HEK293T (cell line): ENCODE measurements around the gene LRP4.
"Not testable (repeated sequence)": the region's sequence is repeated elsewhere in the genome, so short reads cannot be mapped to it uniquely, and the experiment has no call there.

Experiments used
- CTCF ChIA-PET: fragments of 350-600 bp; formaldehyde crosslinking; extraction: SDS; loops from one replicate; lab custom pipeline; 2021; ENCODE audit warnings: antibody characterized with exemption, inconsistent platforms; lab: Yijun Ruan, JAX
- POLR2A ChIA-PET: fragments of 350-600 bp; formaldehyde crosslinking; extraction: SDS; loops from one replicate; lab custom pipeline; 2020; ENCODE audit warnings: antibody characterized with exemption, inconsistent platforms; lab: Yijun Ruan, JAX
- DNase-seq: peaks from one replicate; pipeline ENCODE4 v3.0.0; 2012; ENCODE audit warnings: mixed read lengths; ENCODE audit errors: extremely low spot score
- ARNT ChIP-seq: fragments of 450-650 bp; IDR thresholded peaks from 2 replicates; pipeline ENCODE4 v1.6.1; 2017; ENCODE audit warnings: mild to moderate bottlenecking
- BHLHE40 ChIP-seq: fragments of 450-650 bp; IDR thresholded peaks from 2 replicates; pipeline ENCODE4 v1.6.1; 2016; ENCODE audit warnings: mild to moderate bottlenecking, moderate library complexity, borderline replicate concordance
- CTBP1 ChIP-seq: fragments of 450-650 bp; IDR thresholded peaks from 2 replicates; pipeline ENCODE4 v1.6.1; 2016; ENCODE audit warnings: borderline replicate concordance
- ELF4 ChIP-seq: fragments of 450-650 bp; IDR thresholded peaks from 2 replicates; pipeline ENCODE4 v1.6.1; 2017; ENCODE audit warnings: antibody characterized with exemption
- FOXA1 ChIP-seq: fragments of 450-650 bp; IDR thresholded peaks from 2 replicates; pipeline ENCODE4 v1.6.1; 2016; ENCODE audit warnings: mild to moderate bottlenecking
- FOXK2 ChIP-seq: fragments of 450-650 bp; IDR thresholded peaks from 2 replicates; pipeline ENCODE4 v1.6.1; 2016; ENCODE audit warnings: mild to moderate bottlenecking
- FOXM1 ChIP-seq: fragments of 450-650 bp; IDR thresholded peaks from 2 replicates; pipeline ENCODE4 v1.6.1; 2017; ENCODE audit warnings: mild to moderate bottlenecking, borderline replicate concordance
- HDGF ChIP-seq: fragments of 450-650 bp; IDR thresholded peaks from 2 replicates; pipeline ENCODE4 v1.6.1; 2017; ENCODE audit warnings: antibody characterized with exemption, borderline replicate concordance
- L3MBTL2 ChIP-seq: fragments of 450-650 bp; conservative IDR thresholded peaks from 2 replicates; pipeline ENCODE4 v1.6.1; 2016; ENCODE audit warnings: mild to moderate bottlenecking
- LEF1 ChIP-seq: fragments of 450-650 bp; IDR thresholded peaks from 2 replicates; pipeline ENCODE4 v1.6.1; 2017; ENCODE audit warnings: mild to moderate bottlenecking, borderline replicate concordance
- NFRKB ChIP-seq: fragments of 450-650 bp; IDR thresholded peaks from 2 replicates; pipeline ENCODE4 v1.6.1; 2016; ENCODE audit warnings: mild to moderate bottlenecking, moderate library complexity
- PKNOX1 ChIP-seq: fragments of 450-650 bp; IDR thresholded peaks from 2 replicates; pipeline ENCODE4 v1.6.1; 2016
- SP1 ChIP-seq: fragments of 450-650 bp; IDR thresholded peaks from 2 replicates; pipeline ENCODE4 v1.6.1; 2017
- SUZ12 ChIP-seq: fragments of 450-650 bp; IDR thresholded peaks from 2 replicates; pipeline ENCODE4 v1.6.1; 2016; ENCODE audit warnings: mild to moderate bottlenecking
- TARDBP ChIP-seq: fragments of 450-650 bp; IDR thresholded peaks from 2 replicates; pipeline ENCODE4 v1.6.1; 2016
- ZNF384 ChIP-seq: fragments of 450-650 bp; IDR thresholded peaks from 2 replicates; pipeline ENCODE4 v1.6.1; 2016

The LRP4 gene

GRCh38 chr11:46948378-46949131 is 30.2 kb upstream of the LRP4 start:
- ChIA-PET POLR2A (interaction anchor here (0.6 to 1.8 kb wide), 4 partner anchors 13 to 214 kb away, joined by 3 to 19 read pairs (median 4); partner anchors contain the start of gene CSTPP1), CTCF (interaction anchor here (0.6 to 1.5 kb wide), 2 partner anchors 36 to 205 kb away, joined by 3 to 6 read pairs; no protein-coding TSS in a partner anchor)
- TF ChIP-seq LEF1 (no peak), PKNOX1 (peak; percentile 69), FOXA1 (no peak), L3MBTL2 (0 out of 2 replicates have a peak, but pooled peaks have one; percentile 4), ZNF384 (peak; percentile 89), HDGF (no peak)
- peak; percentile 49 for DNase-seq

- CTCF ChIA-PET = interaction anchor here (0.7 to 1.2 kb wide), 3 partner anchors 31 to 213 kb away, joined by 3 to 4 read pairs (median 3); no protein-coding TSS in a partner anchor
- POLR2A ChIA-PET = interaction anchor here (1.0 to 1.8 kb wide), 2 partner anchors 11 to 12 kb away, joined by 5 to 19 read pairs; partner anchors contain the start of gene CSTPP1
- no peak for TF ChIP-seq BHLHE40
- TF ChIP-seq ARNT = no peak
- TF ChIP-seq ZNF384 = no peak
- no peak for TF ChIP-seq ELF4
- no peak for TF ChIP-seq HDGF
- TF ChIP-seq SUZ12 = no peak
- TF ChIP-seq L3MBTL2 = no peak
- no peak for TF ChIP-seq TARDBP
- TF ChIP-seq FOXA1 = no peak
- no peak for TF ChIP-seq SP1
- no peak for DNase-seq
These were observed 29.2 kb upstream of the LRP4 start for GRCh38 chr11:46947399-46948077.

GRCh38 chr11:46944356-46945075 is 26.2 kb upstream of the LRP4 start:
- no peak for DNase-seq
- ChIA-PET CTCF (no interaction called here), POLR2A (no interaction called here)
- TF ChIP-seq FOXA1 (no peak), HDGF (no peak), FOXK2 (no peak), L3MBTL2 (no peak), TARDBP (no peak), SUZ12 (no peak), BHLHE40 (no peak), ELF4 (no peak), CTBP1 (no peak), ZNF384 (no peak)

- POLR2A ChIA-PET = no interaction called here
- DNase-seq = no peak
- TF ChIP-seq TARDBP = no peak
- TF ChIP-seq BHLHE40 = no peak
- TF ChIP-seq LEF1 = no peak
- CTCF ChIA-PET = interaction anchor here (1.9 kb wide), 1 partner anchor 211 kb away, joined by 4 read pairs; no protein-coding TSS in a partner anchor
These were observed 23.8 kb upstream of the LRP4 start for GRCh38 chr11:46942172-46942571.

GRCh38 chr11:46936138-46937110 is 18.1 kb upstream of the LRP4 start, which contains the start of gene CSTPP1:
TSS of gene CSTPP1 (plus strand) at chr11:46936761. CDS start at chr11:46936806, 45 bp downstream.
- peak; percentile 95 for DNase-seq
- CTCF ChIA-PET = no interaction called here
- POLR2A ChIA-PET = interaction anchor here (0.7 to 3.1 kb wide), 11 partner anchors 11 to 313 kb away, joined by 3 to 19 read pairs (median 4); partner anchors contain the start of genes ACP2, ARHGAP1, LRP4 and ZNF408
- TF ChIP-seq L3MBTL2 = peak; percentile 70; the same call in 1 of the 2 replicates
- TF ChIP-seq ELF4 = 0 out of 2 replicates have a peak, but pooled peaks have one; percentile 25
- TF ChIP-seq ARNT = no peak
- peak; percentile 81; the same call in 1 of the 2 replicates for TF ChIP-seq CTBP1
- TF ChIP-seq ZNF384 = no peak
- no peak for TF ChIP-seq FOXK2
- TF ChIP-seq SP1 = no peak
- TF ChIP-seq PKNOX1 = peak; percentile 54; the same call in 1 of the 2 replicates

- POLR2A ChIA-PET = no interaction called here
- CTCF ChIA-PET = no interaction called here
- TF ChIP-seq BHLHE40 = no peak
- no peak for TF ChIP-seq NFRKB
- TF ChIP-seq SUZ12 = no peak
- TF ChIP-seq FOXK2 = no peak
- no peak for TF ChIP-seq ZNF384
- TF ChIP-seq LEF1 = no peak
- no peak for TF ChIP-seq CTBP1
- no peak for TF ChIP-seq SP1
- no peak for TF ChIP-seq FOXA1
- TF ChIP-seq PKNOX1 = no peak
- no peak for TF ChIP-seq TARDBP
- no peak for TF ChIP-seq L3MBTL2
- no peak for TF ChIP-seq FOXM1
- TF ChIP-seq ELF4 = no peak
- no peak for TF ChIP-seq HDGF
- no peak for TF ChIP-seq ARNT
- no peak for DNase-seq
These were observed 11.7 kb upstream of the LRP4 start for GRCh38 chr11:46930089-46930488.

GRCh38 chr11:46928701-46929100 is 10.4 kb upstream of the LRP4 start:
- CTCF ChIA-PET = not testable (repeated sequence)

GRCh38 chr11:46927928-46928327 is 9.6 kb upstream of the LRP4 start:
- POLR2A ChIA-PET, CTCF ChIA-PET: not testable (repeated sequence)

More at GRCh38 chr11:46928701-46929100, 10.4 kb upstream of the LRP4 start:
- DNase-seq, POLR2A ChIA-PET: not testable (repeated sequence)

More at GRCh38 chr11:46927928-46928327, 9.6 kb upstream of the LRP4 start:
- DNase-seq = not testable (repeated sequence)
